Trophoblast cell (in vitro differentiated cells and primary cell): Measurements from ENCODE around the gene SVBP.

ENCODE experiments used
- DNase-seq, 2 donors: peaks; one replicate each; pipeline ENCODE4 v3.0.0-alpha.2; 2016
- H2AFZ ChIP-seq: 2 replicates; pipeline ENCODE4 v1.6.1; 2013; ENCODE audit warnings: low read length, moderate library complexity, mild to moderate bottlenecking; ENCODE audit not compliant: insufficient read depth, poor library complexity
- H2AK5ac ChIP-seq: 2 replicates; pipeline ENCODE4 v1.6.1; 2013; ENCODE audit warnings: mild to moderate bottlenecking, low read length
- H2BK120ac ChIP-seq: 2 replicates; pipeline ENCODE4 v1.6.1; 2013; ENCODE audit warnings: low read length, mild to moderate bottlenecking, moderate library complexity; ENCODE audit not compliant: insufficient read depth, poor library complexity
- H2BK12ac ChIP-seq: 2 replicates; pipeline ENCODE4 v1.6.1; 2013; ENCODE audit warnings: mild to moderate bottlenecking, low read length, moderate library complexity
- H2BK5ac ChIP-seq: 2 replicates; pipeline ENCODE4 v1.6.1; 2013; ENCODE audit warnings: low read length, low read depth, moderate library complexity, mild to moderate bottlenecking; ENCODE audit not compliant: poor library complexity
- H3K14ac ChIP-seq: 2 replicates; pipeline ENCODE4 v1.6.1; 2013; ENCODE audit warnings: mild to moderate bottlenecking, low read length
- H3K18ac ChIP-seq: 2 replicates; pipeline ENCODE4 v1.6.1; 2013; ENCODE audit warnings: mild to moderate bottlenecking, low read length
- H3K23ac ChIP-seq: 2 replicates; pipeline ENCODE4 v1.6.1; 2013; ENCODE audit warnings: low read length
- H3K27ac ChIP-seq: 2 replicates; pipeline ENCODE4 v1.5.1; 2013; ENCODE audit warnings: low read depth, mild to moderate bottlenecking, inconsistent platforms, low read length, moderate library complexity
- H3K27me3 ChIP-seq: 2 replicates; pipeline ENCODE4 v1.6.1; 2013; ENCODE audit warnings: inconsistent platforms, mild to moderate bottlenecking, low read length, moderate library complexity; ENCODE audit not compliant: insufficient read depth
- H3K36me3 ChIP-seq, 2 experiments: 1 replicate in 1 of 2; 2 replicates in 1 of 2; pipeline ENCODE4 v1.6.1; 2013; ENCODE audit warnings: low read length in 2 of 2, mild to moderate bottlenecking in 2 of 2, moderate library complexity in 1 of 2; ENCODE audit not compliant: insufficient read depth in 2 of 2, control insufficient read depth in 1 of 2
- H3K4ac ChIP-seq: 2 replicates; pipeline ENCODE4 v1.6.1; 2013; ENCODE audit warnings: low read depth, mild to moderate bottlenecking, low read length, moderate library complexity
- H3K4me1 ChIP-seq, 2 experiments: 1 replicate in 1 of 2; 2 replicates in 1 of 2; pipeline ENCODE4 v1.6.1; 2013; ENCODE audit warnings: low read length in 2 of 2, mild to moderate bottlenecking in 2 of 2, moderate library complexity in 1 of 2; ENCODE audit not compliant: insufficient read depth in 2 of 2, control insufficient read depth in 1 of 2
- H3K4me2 ChIP-seq: 2 replicates; pipeline ENCODE4 v1.6.1; 2013; ENCODE audit warnings: inconsistent platforms, mild to moderate bottlenecking, low read length, moderate library complexity
- H3K4me3 ChIP-seq: 2 replicates; pipeline ENCODE4 v1.5.1; 2013; ENCODE audit warnings: mild to moderate bottlenecking, low read depth, low read length, inconsistent platforms
- H3K79me1 ChIP-seq: one replicate; pipeline ENCODE4 v1.6.1; 2013; ENCODE audit warnings: low read length
- H3K79me2 ChIP-seq: 2 replicates; pipeline ENCODE4 v1.6.1; 2013; ENCODE audit warnings: low read length, mild to moderate bottlenecking; ENCODE audit not compliant: control insufficient read depth, insufficient read depth, poor library complexity
- H3K9ac ChIP-seq: 2 replicates; pipeline ENCODE4 v1.6.1; 2013; ENCODE audit warnings: mild to moderate bottlenecking, low read length
- H3K9me3 ChIP-seq: 2 replicates; pipeline ENCODE4 v1.6.1; 2013; ENCODE audit warnings: low read depth, mild to moderate bottlenecking, control low read depth, inconsistent platforms, low read length; ENCODE audit not compliant: insufficient read depth
- H4K12ac ChIP-seq: 2 replicates; pipeline ENCODE4 v1.6.1; 2013; ENCODE audit warnings: low read depth, mild to moderate bottlenecking, low read length, moderate library complexity
- H4K8ac ChIP-seq: 2 replicates; pipeline ENCODE4 v1.6.1; 2013; ENCODE audit warnings: low read depth, mild to moderate bottlenecking, low read length, moderate library complexity
- H4K91ac ChIP-seq: one replicate; pipeline ENCODE4 v1.6.1; 2013; ENCODE audit warnings: low read depth, mild to moderate bottlenecking, low read length, moderate library complexity
- WGBS: extraction: QIAGEN DNeasy Blood & Tissue Kit; methylation state at CpG from one replicate; pipeline ENCODE4 v1.1.7; 2013; ENCODE audit warnings: missing lambda C conversion rate; ENCODE audit not compliant: insufficient read length, insufficient coverage; ENCODE audit errors: extremely low coverage; 5-methylcytosine and 5-hydroxymethylcytosine counted together

The SVBP gene

DNA sequence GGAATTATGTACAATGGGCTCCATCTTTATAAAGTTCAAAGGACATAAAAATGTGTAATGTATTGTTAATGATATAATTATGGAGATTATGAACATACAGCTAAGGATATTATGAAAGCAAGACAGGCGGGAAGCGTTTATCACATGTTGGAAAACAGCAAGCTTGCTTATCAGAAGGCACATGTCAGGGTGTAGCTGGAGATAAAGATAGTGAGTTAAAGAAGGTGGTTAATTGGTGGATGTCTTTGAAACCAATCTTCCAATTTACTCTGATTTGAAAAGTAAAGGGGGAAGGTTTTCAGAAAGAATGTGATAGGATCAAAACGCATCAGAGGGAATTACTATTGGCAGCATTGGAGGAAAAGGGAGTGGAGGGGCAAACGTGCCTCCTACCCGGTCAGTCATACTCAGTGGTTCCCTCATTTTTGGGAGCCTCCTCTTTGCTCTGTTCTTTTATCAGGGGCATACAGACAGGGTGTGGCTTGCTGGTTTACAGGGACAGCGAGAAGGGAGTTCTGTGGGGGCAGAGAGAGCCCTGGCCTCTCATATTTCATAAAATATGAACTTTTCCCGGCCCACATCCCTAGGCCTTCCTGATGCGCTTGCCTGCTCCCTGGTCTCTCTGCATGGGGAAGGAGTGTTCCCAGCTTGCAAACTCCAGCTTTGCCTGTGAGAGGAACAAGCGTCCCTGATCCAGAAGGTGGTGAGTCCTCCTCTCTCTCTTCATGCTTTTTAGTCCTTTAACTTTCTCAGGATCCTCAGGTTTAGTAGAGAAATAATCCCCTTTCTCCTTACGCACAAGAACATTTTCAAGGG is 8.0 kb upstream of the SVBP start:
- no peaks in the 10 kb centered on the region for H3K4me1 ChIP-seq
- H2BK120ac ChIP-seq = no peak overlapping the region
- no peak overlapping the region for H2BK5ac ChIP-seq
- H4K12ac ChIP-seq = no peak overlapping the region
- no peaks in the 10 kb centered on the region for H3K9me3 ChIP-seq
- H3K23ac ChIP-seq = no peak overlapping the region
- no peak overlapping the region for H3K18ac ChIP-seq
- H2AK5ac ChIP-seq = no peak overlapping the region
- no peak overlapping the region for H3K4me2 ChIP-seq
- no peak overlapping the region for H3K4me3 ChIP-seq
- no peak overlapping the region for H2AFZ ChIP-seq
- H3K79me1 ChIP-seq = no peaks in the 10 kb centered on the region
- no peak overlapping the region for H3K27ac ChIP-seq
- no peaks in the 10 kb centered on the region for H3K27me3 ChIP-seq
- no peak overlapping the region for H3K14ac ChIP-seq
- H3K79me2 ChIP-seq = no peaks in the 10 kb centered on the region
- H4K8ac ChIP-seq = no peak overlapping the region
- H4K91ac ChIP-seq = no peak overlapping the region
- no peak overlapping the region for H3K4ac ChIP-seq
- H3K9ac ChIP-seq = no peak overlapping the region
- H2BK12ac ChIP-seq = no peak overlapping the region
- peaks cover 0 to under 1% of the 10 kb centered on the region in 2 experiments for H3K36me3 ChIP-seq
- DNase-seq = no peak
- no CpG with 5 or more reads among the region's 10 CpGs for WGBS

DNA sequence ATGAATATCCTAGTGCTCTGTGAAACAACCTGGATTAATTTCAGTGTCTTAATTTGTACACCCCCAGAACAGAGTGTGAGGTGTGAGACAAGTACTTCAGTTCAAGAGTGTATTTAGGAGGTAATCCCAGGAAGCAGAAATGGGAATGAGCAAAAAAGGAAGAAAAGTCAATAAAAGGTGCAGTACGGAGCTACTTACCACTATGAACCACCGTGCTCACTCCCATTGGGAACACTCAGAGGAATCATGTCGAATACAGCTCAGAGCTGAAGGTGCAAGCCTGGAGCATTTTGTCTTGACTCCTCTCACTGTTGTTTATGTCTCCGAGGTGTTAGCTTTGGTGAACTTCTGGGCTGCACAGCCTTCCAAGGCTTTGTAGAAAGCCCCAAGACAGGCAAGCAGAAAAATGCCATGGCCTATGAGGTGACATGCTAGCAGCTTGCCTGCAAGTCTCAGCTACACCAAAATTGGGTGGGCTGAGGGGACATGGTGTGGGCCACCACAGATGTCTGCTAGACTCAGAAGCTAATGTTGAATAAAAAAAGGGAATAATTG is 7.4 kb upstream of the SVBP start:
- Histone ChIP-seq H3K4me2 (no peak overlapping the region), H3K18ac (no peak overlapping the region), H2BK120ac (no peak overlapping the region), H3K9me3 (no peaks in the 10 kb centered on the region), H3K4ac (no peak overlapping the region), H3K4me1 (no peaks in the 10 kb centered on the region), H3K9ac (no peak overlapping the region), H2AFZ (no peak overlapping the region), H3K4me3 (no peak overlapping the region), H2BK5ac (no peak overlapping the region), H2AK5ac (no peak overlapping the region), H3K27ac (no peak overlapping the region), H3K79me2 (no peaks in the 10 kb centered on the region), H3K23ac (no peak overlapping the region), H3K14ac (no peak overlapping the region), H3K27me3 (no peaks in the 10 kb centered on the region), H4K91ac (no peak overlapping the region), H4K12ac (no peak overlapping the region), H3K79me1 (no peaks in the 10 kb centered on the region), H3K36me3 (no peaks in the 10 kb centered on the region), H2BK12ac (no peak overlapping the region), H4K8ac (peak overlapping the region; percentile 37)
- no CpG with 5 or more reads among the region's 4 CpGs for WGBS
- no peak for DNase-seq

DNA sequence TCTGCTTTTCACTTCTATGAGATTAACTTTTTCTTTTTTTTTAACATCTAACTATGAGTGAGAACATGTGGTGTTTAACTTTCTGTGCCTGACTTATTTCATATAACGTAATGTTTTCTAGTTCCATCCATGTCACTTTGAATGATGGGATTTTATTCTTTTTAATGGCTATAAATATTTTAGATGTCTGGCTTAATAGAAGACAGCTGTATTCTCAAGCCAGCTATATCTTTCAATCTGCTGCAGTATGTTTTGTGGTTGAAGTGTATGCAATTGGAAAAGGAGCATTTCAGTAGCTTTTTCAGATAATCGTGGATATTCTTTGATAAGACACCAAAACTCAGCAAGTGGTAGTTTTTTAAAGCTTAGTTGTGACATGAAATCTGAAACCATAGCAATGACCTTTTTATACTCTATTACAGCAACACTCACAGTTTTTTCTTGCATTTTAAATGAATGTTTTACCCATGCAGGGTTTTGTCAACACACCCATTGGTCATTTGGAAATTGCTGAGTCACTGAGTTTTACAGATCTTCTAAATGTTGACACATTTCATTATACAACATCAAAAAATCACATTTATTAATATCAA is 5.7 kb upstream of the SVBP start:
- H3K27me3 ChIP-seq = no peaks in the 10 kb centered on the region
- H3K4me2 ChIP-seq = no peak overlapping the region
- no peaks in the 10 kb centered on the region for H3K9me3 ChIP-seq
- H3K27ac ChIP-seq = no peak overlapping the region
- H3K9ac ChIP-seq = no peak overlapping the region
- no peaks in the 10 kb centered on the region for H3K79me1 ChIP-seq
- H3K4me1 ChIP-seq = peaks cover 0 to 3% of the 10 kb centered on the region in 2 experiments
- no peak overlapping the region for H3K18ac ChIP-seq
- H3K4me3 ChIP-seq = no peak overlapping the region
- no peak for DNase-seq
- no peak overlapping the region for H4K8ac ChIP-seq
- H4K91ac ChIP-seq = no peak overlapping the region
- H2BK120ac ChIP-seq = no peak overlapping the region
- WGBS = no CpG with 5 or more reads among the region's 2 CpGs
- no peak overlapping the region for H3K14ac ChIP-seq
- no peak overlapping the region for H2AK5ac ChIP-seq
- no peak overlapping the region for H3K23ac ChIP-seq
- H2AFZ ChIP-seq = no peak overlapping the region
- H4K12ac ChIP-seq = no peak overlapping the region
- no peaks in the 10 kb centered on the region for H3K36me3 ChIP-seq
- H3K79me2 ChIP-seq = no peaks in the 10 kb centered on the region
- no peak overlapping the region for H2BK12ac ChIP-seq
- no peak overlapping the region for H3K4ac ChIP-seq
- no peak overlapping the region for H2BK5ac ChIP-seq

DNA sequence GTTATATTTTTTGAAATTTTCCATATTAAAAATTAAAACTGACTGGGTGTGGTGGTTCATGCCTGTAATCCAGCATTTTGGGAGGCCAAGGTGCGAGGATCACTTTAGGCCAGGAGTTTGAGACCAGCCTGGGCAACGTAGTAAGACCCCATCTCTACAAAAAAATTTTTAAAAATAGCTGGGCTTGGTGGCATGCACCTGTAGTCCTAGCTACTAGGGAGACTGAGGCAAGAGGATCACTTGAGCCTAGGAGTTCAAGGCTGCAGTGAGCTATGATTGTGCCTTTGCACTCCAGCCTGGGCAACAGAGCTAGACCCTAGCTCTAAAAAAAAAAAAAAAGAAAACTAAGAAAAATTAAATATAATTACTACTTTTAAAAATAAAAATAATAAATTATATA is 4.5 kb upstream of the SVBP start:
- Histone ChIP-seq H3K4me2 (no peak overlapping the region), H3K18ac (no peak overlapping the region), H3K4me1 (peaks cover 0 to 3% of the 10 kb centered on the region in 2 experiments), H3K4me3 (no peak overlapping the region), H2BK12ac (no peak overlapping the region), H3K36me3 (no peaks in the 10 kb centered on the region), H3K79me2 (peaks cover 2% of the 10 kb centered on the region), H3K27me3 (no peaks in the 10 kb centered on the region), H2AK5ac (no peak overlapping the region), H2BK5ac (no peak overlapping the region), H3K27ac (no peak overlapping the region), H3K9me3 (no peaks in the 10 kb centered on the region), H4K12ac (no peak overlapping the region), H2AFZ (no peak overlapping the region), H3K14ac (no peak overlapping the region), H4K8ac (no peak overlapping the region), H3K9ac (no peak overlapping the region), H3K23ac (no peak overlapping the region), H2BK120ac (no peak overlapping the region), H4K91ac (no peak overlapping the region), H3K79me1 (peaks cover 4% of the 10 kb centered on the region), H3K4ac (no peak overlapping the region)
- no CpG with 5 or more reads among the region's 2 CpGs for WGBS
- no peak for DNase-seq
